Measurements from ENCODE around the gene RNASEH2B. TPM values are rescaled to one million over a fixed set of nuclear protein-coding genes. Genes with fewer than 3 reads are reported as not detected.

Gene RNASEH2B
- total and polyA plus RNA-seq, 2 of the 8 experiments (the other 6 are each of a cell fraction or from before 2014, with no cell fraction given): 19.3 to 43.9 TPM

DNA sequence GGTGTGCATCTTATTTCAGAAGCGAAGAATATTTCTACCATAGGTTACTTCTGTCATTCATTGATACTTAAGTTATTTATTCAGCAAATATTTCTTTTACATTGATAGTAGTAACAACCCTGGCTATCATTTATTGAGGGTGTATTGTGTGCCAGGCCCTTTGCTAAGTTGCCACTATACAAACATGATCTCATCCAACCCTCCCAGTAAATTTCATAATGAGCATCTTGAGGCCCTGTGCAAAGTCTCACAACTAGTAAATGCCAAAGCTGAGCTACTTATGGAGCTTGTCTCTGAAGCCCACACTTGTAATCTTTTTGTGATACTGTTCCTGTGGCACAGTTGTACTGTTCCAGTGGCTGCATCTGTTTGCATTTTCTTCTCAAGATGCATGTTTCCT is 36.1 kb downstream of the RNASEH2B start:
- 88% methylated on average over 1 of the region's 1 CpG; no CpG with 5 or more reads in 1 of the 2 experiments for WGBS, 2 experiments (ENCODE audit: extremely low coverage in 1 of 2, insufficient coverage in 1 of 2, insufficient read length in 1 of 2, insufficient replicate concordance in 2 of 2, low coverage in 1 of 2, low lambda C conversion rate in 2 of 2, missing lambda C conversion rate in 1 of 2)
- Histone ChIP-seq H3K4ac (replicated peaks; ENCODE audit: insufficient read length, low read depth, low read length) (no peak overlapping the region), H3K4me2 (ENCODE audit: insufficient read depth in 1 of 2, low read depth in 2 of 2, low read length in 2 of 2) (no peak overlapping the region), H2BK120ac (replicated peaks; ENCODE audit: low read depth, low read length) (no peak overlapping the region), H3K56ac (replicated peaks; ENCODE audit: insufficient read length, low read depth, low read length) (no peak overlapping the region), H3K14ac (ENCODE audit: insufficient read length) (no peak overlapping the region), H2BK12ac (ENCODE audit: low read depth, low read length) (no peak overlapping the region), H4K8ac (ENCODE audit: extremely low read depth, insufficient read depth, low read length) (no peak overlapping the region), H3K18ac (ENCODE audit: extremely low read depth, low read length) (no peak overlapping the region), H3K23me2 (ENCODE audit: low read depth, low read length) (no peaks in the 10 kb centered on the region; the same call in 1 of the 2 replicates), H2BK5ac (ENCODE audit: low read depth, low read length) (no peak overlapping the region), H4K20me1 (replicated peaks in 1 of 2; ENCODE audit: control insufficient read depth in 1 of 2, insufficient read depth in 2 of 2, low read length in 2 of 2) (peaks cover 0 to 3% of the 10 kb centered on the region in 2 experiments), H4K5ac (ENCODE audit: insufficient read length, low read depth, low read length) (no peak overlapping the region), H3K79me1 (ENCODE audit: low read depth, low read length) (no peaks in the 10 kb centered on the region), H2AK5ac (ENCODE audit: low read depth, low read length) (no peak overlapping the region), H3K4me1 (replicated peaks in 1 of 4; ENCODE audit: control insufficient read depth in 3 of 4, insufficient read depth in 4 of 4, low read length in 3 of 4) (no peaks in the 10 kb centered on the region), H2BK20ac (ENCODE audit: low read length) (no peak overlapping the region), H3K23ac (ENCODE audit: insufficient read length) (no peak overlapping the region), H3K27ac (ENCODE audit: low read depth, low read length) (no peak overlapping the region), H3K4me3 (ENCODE audit: extremely low read depth in 1 of 4, insufficient read depth in 2 of 4, low read depth in 3 of 4, low read length in 4 of 4) (no peak overlapping the region), H2BK15ac (ENCODE audit: low read length) (no peak overlapping the region), H3K36me3 (ENCODE audit: control insufficient read depth in 2 of 4, insufficient read depth in 4 of 4, low read length in 3 of 4) (peaks cover 0 to 4% (median 0%) of the 10 kb centered on the region in 4 experiments; a peak in 3 of 8 replicates), H4K91ac (replicated peaks; ENCODE audit: insufficient read length, low read length) (no peak overlapping the region), H3K79me2 (ENCODE audit: control insufficient read depth in 1 of 2, insufficient read depth in 2 of 2, low read length in 2 of 2) (no peaks in the 10 kb centered on the region), H3K9ac (replicated peaks in 1 of 4; ENCODE audit: extremely low read depth in 1 of 4, low read depth in 3 of 4, low read length in 3 of 4) (no peak overlapping the region), H2AFZ (ENCODE audit: low read length) (no peak overlapping the region), H3K27me3 (replicated peaks in 1 of 4; ENCODE audit: control insufficient read depth in 3 of 4, extremely low read depth in 1 of 4, insufficient read depth in 3 of 4, low read length in 3 of 4) (no peaks in the 10 kb centered on the region), H3K9me3 (ENCODE audit: insufficient read depth in 2 of 2, low read depth in 1 of 2, low read length in 1 of 2) (no peaks in the 10 kb centered on the region)
- FAIRE-seq (no peak), DNase-seq (ENCODE audit: low read depth in 1 of 2, low spot score in 2 of 2) (no peak)
- ChIA-PET POLR2A (ENCODE audit: partially characterized antibody) (no interaction called here), CTCF (ENCODE audit: partially characterized antibody) (interaction anchor here (1.1 kb wide), 1 partner anchor 24 kb away, joined by 3 read pairs; no protein-coding TSS in a partner anchor)

All from H1 (cell line).